CD4-positive, alpha-beta T cell (primary cell): Measurements from ENCODE around the gene METTL21C. TPM values are rescaled to one million over a fixed set of nuclear protein-coding genes. Genes with fewer than 3 reads are reported as not detected.

Experiments
- ATAC-seq: fragments of 200-7000 bp; cut with Tn5 transposase; one replicate; pipeline ENCODE4 v1.10.0; 2022; ENCODE audit warnings: mild to moderate bottlenecking; ENCODE audit not compliant: poor library complexity
- CTCF ChIA-PET: fragments of 350-600 bp; sonication (Branson Sonifier 250); formaldehyde crosslinking; loops from one replicate; lab custom pipeline; 2021; ENCODE audit warnings: antibody characterized with exemption, inconsistent platforms; lab: Charles Lee
- POLR2A ChIA-PET: fragments of 350-600 bp; sonication (Branson Sonifier 250); formaldehyde crosslinking; loops from one replicate; lab custom pipeline; 2021; ENCODE audit warnings: antibody characterized with exemption, inconsistent platforms; lab: Charles Lee
- DNase-seq, 14 experiments: peaks; one replicate each; pipeline ENCODE4 v3.0.0-alpha.2; 2013 to 2020; ENCODE audit warnings: mixed read lengths in 2 of 14
- H3K27ac ChIP-seq, 2 donors: one replicate each; pipeline versions ENCODE4 v1.5.1 to v1.7.0; 2013; ENCODE audit warnings: low read length in 2 of 2, low read depth in 1 of 2, mild to moderate bottlenecking in 1 of 2
- H3K27me3 ChIP-seq, 2 experiments: 1 replicate in 1 of 2; 2 replicates in 1 of 2; pipeline versions ENCODE4 v1.6.1 to v1.7.0; 2013; ENCODE audit warnings: low read length in 2 of 2, control low read depth in 1 of 2, mild to moderate bottlenecking in 1 of 2, moderate library complexity in 1 of 2; ENCODE audit not compliant: insufficient read depth in 2 of 2, control insufficient read depth in 1 of 2
- H3K36me3 ChIP-seq: one replicate; pipeline ENCODE4 v1.6.1; 2013; ENCODE audit warnings: low read length, control low read depth; ENCODE audit not compliant: insufficient read depth
- H3K4me1 ChIP-seq: one replicate; pipeline ENCODE4 v1.6.1; 2013; ENCODE audit warnings: low read length, control low read depth; ENCODE audit not compliant: insufficient read depth
- H3K4me3 ChIP-seq: one replicate; pipeline ENCODE4 v1.5.1; 2013; ENCODE audit warnings: mild to moderate bottlenecking, low read length, moderate library complexity
- H3K9me3 ChIP-seq, 2 experiments: 1 replicate in 1 of 2; 2 replicates in 1 of 2; pipeline versions ENCODE4 v1.6.1 to v1.7.0; 2013; ENCODE audit warnings: low read length in 2 of 2, mild to moderate bottlenecking in 2 of 2, control low read depth in 1 of 2, moderate library complexity in 1 of 2; ENCODE audit not compliant: control insufficient read depth in 1 of 2, insufficient read depth in 1 of 2
- H3K27ac Mint-ChIP-seq: one replicate; pipeline ENCODE4 v1.8.0; 2020; ENCODE audit warnings: mixed read lengths
- H3K27me3 Mint-ChIP-seq: one replicate; pipeline ENCODE4 v1.8.0; 2021; ENCODE audit warnings: mixed read lengths
- H3K36me3 Mint-ChIP-seq: one replicate; pipeline ENCODE4 v1.8.0; 2021; ENCODE audit warnings: low read depth, mixed read lengths
- H3K4me1 Mint-ChIP-seq: one replicate; pipeline ENCODE4 v1.8.0; 2021; ENCODE audit warnings: low read depth, mixed read lengths
- H3K4me3 Mint-ChIP-seq: one replicate; pipeline ENCODE4 v1.8.0; 2020; ENCODE audit warnings: mild to moderate bottlenecking, mixed read lengths
- H3K9me3 Mint-ChIP-seq: one replicate; pipeline ENCODE4 v1.8.0; 2020; ENCODE audit warnings: mixed read lengths
- intact Hi-C, 2 experiments: fragments of 100-400 bp; cut with DNase I in 1 of 2; cut with micrococcal nuclease in 1 of 2; formaldehyde crosslinking; loops; one replicate each; pipeline versions ENCODE4 v1.15.1 to v1.9.0; 2023 to 2025; cut with DNase I, micrococcal nuclease
- total RNA-seq, 174 experiments: library from RNA in 2 of 174; stranded (reverse) in 2 of 174; gene quantifications; one replicate each; pipeline ENCODE4 v1.2.3 and lab custom pipeline; 2021 to 2026
- TF ChIP-seq, protein P1 (sequence below): fragments of 200-600 bp; IDR thresholded peaks from one replicate; pipeline ENCODE4 v1.8.0; 2022; ENCODE audit warnings: antibody characterized with exemption, mild to moderate bottlenecking

Gene METTL21C
- total RNA-seq, 2 experiments from 2014 or later, result not detected

DNA sequence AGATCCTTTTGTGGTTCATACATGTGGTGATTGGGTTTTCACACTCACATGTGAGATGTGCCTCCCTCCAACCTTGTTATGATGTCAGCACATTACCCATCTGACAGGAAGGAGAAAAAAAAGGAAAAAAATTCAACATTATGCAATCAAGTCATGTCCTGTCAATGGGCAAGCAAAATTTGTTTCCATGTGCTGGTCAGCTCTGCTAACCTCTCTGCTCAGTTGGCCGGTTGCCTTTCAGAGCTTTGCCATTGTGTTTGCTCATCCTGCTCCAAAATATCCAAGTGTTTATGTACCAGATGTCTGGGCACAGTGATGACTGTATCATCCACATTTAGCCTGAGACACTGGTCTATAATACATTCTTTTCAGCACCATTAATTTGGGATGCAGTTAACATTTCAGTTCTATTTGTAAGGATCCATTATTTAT is 27.0 kb upstream of the METTL21C start:
- H3K4me1 Mint-ChIP-seq, result no peaks in the 10 kb centered on the region
- ATAC-seq (no peak), DNase-seq (peak in 3 of 14 experiments; percentile 16 to 56 (median 24))
- H3K27ac Mint-ChIP-seq, result no peak overlapping the region
- TF ChIP-seq, protein P1, sequence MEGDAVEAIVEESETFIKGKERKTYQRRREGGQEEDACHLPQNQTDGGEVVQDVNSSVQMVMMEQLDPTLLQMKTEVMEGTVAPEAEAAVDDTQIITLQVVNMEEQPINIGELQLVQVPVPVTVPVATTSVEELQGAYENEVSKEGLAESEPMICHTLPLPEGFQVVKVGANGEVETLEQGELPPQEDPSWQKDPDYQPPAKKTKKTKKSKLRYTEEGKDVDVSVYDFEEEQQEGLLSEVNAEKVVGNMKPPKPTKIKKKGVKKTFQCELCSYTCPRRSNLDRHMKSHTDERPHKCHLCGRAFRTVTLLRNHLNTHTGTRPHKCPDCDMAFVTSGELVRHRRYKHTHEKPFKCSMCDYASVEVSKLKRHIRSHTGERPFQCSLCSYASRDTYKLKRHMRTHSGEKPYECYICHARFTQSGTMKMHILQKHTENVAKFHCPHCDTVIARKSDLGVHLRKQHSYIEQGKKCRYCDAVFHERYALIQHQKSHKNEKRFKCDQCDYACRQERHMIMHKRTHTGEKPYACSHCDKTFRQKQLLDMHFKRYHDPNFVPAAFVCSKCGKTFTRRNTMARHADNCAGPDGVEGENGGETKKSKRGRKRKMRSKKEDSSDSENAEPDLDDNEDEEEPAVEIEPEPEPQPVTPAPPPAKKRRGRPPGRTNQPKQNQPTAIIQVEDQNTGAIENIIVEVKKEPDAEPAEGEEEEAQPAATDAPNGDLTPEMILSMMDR, result no peak
- peaks cover 4% of the 10 kb centered on the region for H3K27me3 Mint-ChIP-seq
- POLR2A ChIA-PET, result interaction anchor here (1.5 kb wide), 1 partner anchor 124 kb away, joined by 3 read pairs; the partner anchor contains the start of gene ERCC5
- H3K9me3 Mint-ChIP-seq, result no peaks in the 10 kb centered on the region
- Histone ChIP-seq H3K4me3 (no peak overlapping the region), H3K4me1 (no peaks in the 10 kb centered on the region), H3K36me3 (no peaks in the 10 kb centered on the region), H3K9me3 (no peaks in the 10 kb centered on the region), H3K27ac (no peak overlapping the region), H3K27me3 (no peaks in the 10 kb centered on the region)
- CTCF ChIA-PET, result no interaction called here
- H3K4me3 Mint-ChIP-seq, result no peak overlapping the region
- intact Hi-C loops, result no loop called here
- no peaks in the 10 kb centered on the region for H3K36me3 Mint-ChIP-seq

DNA sequence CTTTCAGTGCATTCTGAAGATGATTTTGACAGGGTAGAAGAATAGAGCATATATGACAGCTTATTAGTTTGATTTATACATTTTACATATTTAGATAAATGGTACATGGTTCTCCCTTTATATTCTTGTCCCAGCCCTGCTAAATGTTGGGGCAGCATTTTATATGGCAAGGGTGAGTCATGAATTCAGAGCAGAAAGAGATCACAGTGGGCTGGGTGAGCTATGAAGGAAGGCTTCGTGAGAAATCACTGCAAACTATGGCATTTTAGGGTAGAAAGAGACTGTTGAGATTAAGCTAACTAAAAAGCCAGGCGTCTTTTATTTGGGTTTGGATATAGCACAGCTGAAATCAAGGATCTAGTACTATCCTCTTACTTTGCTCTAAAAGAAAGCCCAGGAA is 23.9 kb upstream of the METTL21C start:
- TF ChIP-seq, protein P1, result no peak
- H3K36me3 Mint-ChIP-seq, result no peaks in the 10 kb centered on the region
- H3K9me3 Mint-ChIP-seq, result no peaks in the 10 kb centered on the region
- Histone ChIP-seq H3K36me3 (no peaks in the 10 kb centered on the region), H3K4me3 (no peak overlapping the region), H3K27me3 (no peaks in the 10 kb centered on the region), H3K27ac (no peak overlapping the region), H3K4me1 (no peaks in the 10 kb centered on the region), H3K9me3 (no peaks in the 10 kb centered on the region)
- H3K27me3 Mint-ChIP-seq, result no peaks in the 10 kb centered on the region
- H3K4me1 Mint-ChIP-seq, result no peaks in the 10 kb centered on the region
- intact Hi-C loops, result no loop called here
- H3K27ac Mint-ChIP-seq, result no peak overlapping the region
- ATAC-seq, result no peak
- ChIA-PET POLR2A (no interaction called here), CTCF (no interaction called here)
- DNase-seq, result no peak
- no peak overlapping the region for H3K4me3 Mint-ChIP-seq

DNA sequence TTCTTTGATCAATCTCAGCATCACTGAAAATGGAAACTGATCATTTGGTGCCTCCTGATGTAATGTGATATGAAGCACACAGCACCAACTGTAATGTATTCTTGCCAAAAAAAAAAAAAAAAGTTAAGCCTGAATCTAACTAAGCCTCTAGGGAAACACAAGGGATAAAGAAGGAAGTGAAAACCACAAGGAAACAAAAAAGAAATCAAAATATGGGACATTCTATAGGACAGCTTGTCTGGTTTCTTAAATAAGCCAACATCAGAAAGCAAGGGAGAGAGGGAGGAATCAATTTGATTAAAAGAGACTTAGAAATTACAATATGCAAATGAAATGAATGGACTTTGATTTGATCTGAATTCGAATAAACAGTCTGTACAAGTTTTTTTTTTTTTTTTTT is 20.6 kb upstream of the METTL21C start:
- Mint-ChIP-seq H3K9me3 (no peaks in the 10 kb centered on the region), H3K36me3 (no peaks in the 10 kb centered on the region), H3K4me1 (no peaks in the 10 kb centered on the region), H3K27me3 (no peaks in the 10 kb centered on the region), H3K27ac (no peak overlapping the region), H3K4me3 (no peak overlapping the region)
- Histone ChIP-seq H3K4me3 (no peak overlapping the region), H3K36me3 (no peaks in the 10 kb centered on the region), H3K27me3 (no peaks in the 10 kb centered on the region), H3K4me1 (no peaks in the 10 kb centered on the region), H3K27ac (no peak overlapping the region), H3K9me3 (peaks cover 0 to 3% of the 10 kb centered on the region in 2 experiments)
- DNase-seq, result no peak
- intact Hi-C loops, result no loop called here
- no peak for ATAC-seq
- ChIA-PET POLR2A (no interaction called here), CTCF (interaction anchor here (0.7 kb wide), 1 partner anchor 198 kb away, joined by 3 read pairs; no protein-coding TSS in a partner anchor)
- TF ChIP-seq, protein P1, result no peak
